Measurements from ENCODE around the gene ERN1. TPM values are rescaled to one million over a fixed set of nuclear protein-coding genes. Genes with fewer than 3 reads are reported as not detected.

ERN1 gene
- total RNA-seq, 1 experiment from 2014 or later = 27.5 TPM

- no peak for TF ChIP-seq CTCF (IDR thresholded peaks at IDR 0.05; ENCODE audit: insufficient read depth in 1 of 2, low read depth in 1 of 2, low read length in 1 of 2, severe bottlenecking in 1 of 2, unreplicated experiment in 1 of 2)
- Mint-ChIP-seq H3K27ac (ENCODE audit: unreplicated experiment) (no peak overlapping the region), H3K36me3 (ENCODE audit: insufficient read depth, unreplicated experiment) (peaks cover 9% of the 10 kb centered on the region), H3K4me1 (ENCODE audit: low read depth, unreplicated experiment) (peaks cover 21% of the 10 kb centered on the region), H3K27me3 (ENCODE audit: insufficient read depth, unreplicated experiment) (no peaks in the 10 kb centered on the region), H3K4me3 (ENCODE audit: unreplicated experiment) (no peak overlapping the region), H3K9me3 (ENCODE audit: unreplicated experiment) (no peaks in the 10 kb centered on the region)
- intact Hi-C loops (cut with micrococcal nuclease; ENCODE audit: unreplicated experiment) = loop anchor here (5.0 kb wide), 1 partner anchor 283 kb away; no protein-coding TSS in a partner anchor
- DNase-seq = no peak
- Histone ChIP-seq H3K4me3 (ENCODE audit: low read depth, low read length) (no peak overlapping the region), H3K27me3 (replicated peaks; ENCODE audit: control insufficient read depth, insufficient read depth, low read length) (no peaks in the 10 kb centered on the region), H3K4me1 (peaks cover 17% of the 10 kb centered on the region), H3K36me3 (ENCODE audit: control insufficient read depth, insufficient read depth, low read length) (no peaks in the 10 kb centered on the region), H3K9me3 (no peaks in the 10 kb centered on the region)
- ChIA-PET CTCF (interaction anchor here (0.6 to 4.1 kb wide), 36 partner anchors 8 to 365 kb away, joined by 3 to 277 read pairs (median 5); partner anchors contain the start of genes CSHL1, GH1 and ICAM2), POLR2A (interaction anchor here (0.5 to 1.2 kb wide), 4 partner anchors 11 to 169 kb away, joined by 3 to 17 read pairs (median 6); no protein-coding TSS in a partner anchor)
- no TSS peak for BruUV-seq (replicated peaks)
These were observed 4.4 kb upstream of the ERN1 start for GRCh38 chr17:64134216-64134970.

GRCh38 chr17:64133546-64134215, 3.7 kb upstream of the ERN1 start:
- CTCF ChIA-PET = interaction anchor here (0.6 to 4.1 kb wide), 39 partner anchors 8 to 365 kb away, joined by 3 to 277 read pairs (median 5); partner anchors contain the start of genes CSHL1, GH1 and ICAM2
- Histone ChIP-seq H3K27me3 (replicated peaks; ENCODE audit: control insufficient read depth, insufficient read depth, low read length) (no peaks in the 10 kb centered on the region), H3K4me3 (ENCODE audit: low read depth, low read length) (no peak overlapping the region), H3K9me3 (no peaks in the 10 kb centered on the region), H3K36me3 (ENCODE audit: control insufficient read depth, insufficient read depth, low read length) (no peaks in the 10 kb centered on the region), H3K4me1 (peaks cover 17% of the 10 kb centered on the region)
- POLR2A ChIA-PET = interaction anchor here (1.0 to 1.2 kb wide), 3 partner anchors 12 to 105 kb away, joined by 5 to 17 read pairs (median 8); no protein-coding TSS in a partner anchor
- no TSS peak for BruUV-seq (replicated peaks)
- H3K9me3 Mint-ChIP-seq (ENCODE audit: unreplicated experiment) = no peaks in the 10 kb centered on the region
- DNase-seq = peak; percentile 62 to 72
- H3K4me3 Mint-ChIP-seq (ENCODE audit: unreplicated experiment) = no peak overlapping the region
- H3K36me3 Mint-ChIP-seq (ENCODE audit: insufficient read depth, unreplicated experiment) = peaks cover 14% of the 10 kb centered on the region
- intact Hi-C loops (cut with micrococcal nuclease; ENCODE audit: unreplicated experiment) = loop anchor here (1.0 to 5.0 kb wide), 4 partner anchors 70 to 284 kb away; no protein-coding TSS in a partner anchor
- peaks cover 21% of the 10 kb centered on the region for H3K4me1 Mint-ChIP-seq (ENCODE audit: low read depth, unreplicated experiment)
- TF ChIP-seq CTCF (IDR thresholded peaks at IDR 0.05; ENCODE audit: insufficient read depth in 1 of 2, low read depth in 1 of 2, low read length in 1 of 2, severe bottlenecking in 1 of 2, unreplicated experiment in 1 of 2) = peak; percentile 45 to 77
- H3K27ac Mint-ChIP-seq (ENCODE audit: unreplicated experiment) = no peak overlapping the region
- no peaks in the 10 kb centered on the region for H3K27me3 Mint-ChIP-seq (ENCODE audit: insufficient read depth, unreplicated experiment)

- Histone ChIP-seq H3K4me3 (ENCODE audit: low read depth, low read length) (no peak overlapping the region), H3K9me3 (no peaks in the 10 kb centered on the region), H3K36me3 (ENCODE audit: control insufficient read depth, insufficient read depth, low read length) (no peaks in the 10 kb centered on the region), H3K27me3 (replicated peaks; ENCODE audit: control insufficient read depth, insufficient read depth, low read length) (no peaks in the 10 kb centered on the region), H3K4me1 (peaks cover 21% of the 10 kb centered on the region)
- no peak overlapping the region for H3K4me3 Mint-ChIP-seq (ENCODE audit: unreplicated experiment)
- CTCF ChIA-PET = interaction anchor here (0.7 to 3.5 kb wide), 5 partner anchors 68 to 177 kb away, joined by 3 to 206 read pairs (median 6); no protein-coding TSS in a partner anchor
- H3K9me3 Mint-ChIP-seq (ENCODE audit: unreplicated experiment) = no peaks in the 10 kb centered on the region
- H3K4me1 Mint-ChIP-seq (ENCODE audit: low read depth, unreplicated experiment) = peaks cover 21% of the 10 kb centered on the region
- intact Hi-C loops (cut with micrococcal nuclease; ENCODE audit: unreplicated experiment) = loop anchor here (2.0 to 5.0 kb wide), 3 partner anchors 15 to 286 kb away; no protein-coding TSS in a partner anchor
- DNase-seq = no peak
- no peaks in the 10 kb centered on the region for H3K27me3 Mint-ChIP-seq (ENCODE audit: insufficient read depth, unreplicated experiment)
- no peak for TF ChIP-seq CTCF (IDR thresholded peaks at IDR 0.05; ENCODE audit: insufficient read depth in 1 of 2, low read depth in 1 of 2, low read length in 1 of 2, severe bottlenecking in 1 of 2, unreplicated experiment in 1 of 2)
- BruUV-seq (replicated peaks) = no TSS peak
- no peak overlapping the region for H3K27ac Mint-ChIP-seq (ENCODE audit: unreplicated experiment)
- POLR2A ChIA-PET = interaction anchor here (3.4 kb wide), 1 partner anchor 14 kb away, joined by 25 read pairs; no protein-coding TSS in a partner anchor
- peaks cover 15% of the 10 kb centered on the region for H3K36me3 Mint-ChIP-seq (ENCODE audit: insufficient read depth, unreplicated experiment)
These were observed 1.8 kb upstream of the ERN1 start for GRCh38 chr17:64131606-64132270.

All from Caco-2 (cell line).